SK-N-SH (cell line): ENCODE measurements around the gene ZNF462. TPM values are rescaled to one million over a fixed set of nuclear protein-coding genes. Genes with fewer than 3 reads are reported as not detected.

ENCODE experiments used
- CTCF ChIA-PET: fragments of 300-600, 350-600 bp; formaldehyde crosslinking; extraction: SDS; loops from one replicate; lab custom pipeline; 2021; lab: Yijun Ruan, JAX
- POLR2A ChIA-PET: fragments of 350-600 bp; sonication (Branson Sonifier 250); formaldehyde crosslinking; extraction: SDS; loops from one replicate; lab custom pipeline; 2020; ENCODE audit warnings: antibody characterized with exemption, inconsistent platforms; lab: Yijun Ruan, JAX
- DNase-seq: peaks from one replicate; pipeline ENCODE4 v3.0.0; 2012
- H2AFZ ChIP-seq: fragments of 200-600 bp; sonication (generic); 2 replicates; pipeline ENCODE4 v1.8.1; 2016; ENCODE audit warnings: antibody characterized with exemption, mild to moderate bottlenecking, low read depth
- H3F3A ChIP-seq: fragments of 200-600 bp; sonication (generic); replicated peaks from 2 replicates; pipeline ENCODE3; 2016; ENCODE audit warnings: antibody characterized with exemption, mild to moderate bottlenecking; ENCODE audit not compliant: insufficient read depth
- H3K27ac ChIP-seq, 2 experiments: fragments of 200-500 bp in 1 of 2; fragments of 200-600 bp in 1 of 2; sonication (Bioruptor generic) in 1 of 2; sonication (generic), shearing (Covaris generic) in 1 of 2; 2 replicates each; pipeline versions ENCODE4 v1.5.1 to v1.6.1; 2014 to 2016; ENCODE audit warnings: low read depth in 2 of 2, inconsistent platforms in 1 of 2, low read length in 1 of 2, mild to moderate bottlenecking in 1 of 2, mixed read lengths in 1 of 2
- H3K27me3 ChIP-seq: fragments of 200-600 bp; sonication (generic), shearing (Covaris generic); 2 replicates; pipeline ENCODE4 v1.6.1; 2016; ENCODE audit warnings: mixed run types; ENCODE audit not compliant: insufficient read depth
- H3K36me3 ChIP-seq, 2 experiments: fragments of 200-500 bp in 1 of 2; fragments of 200-600 bp in 1 of 2; sonication (Bioruptor generic) in 1 of 2; sonication (generic) in 1 of 2; replicated peaks in 1 of 2; 2 replicates each; pipeline versions ENCODE3 to v1.5.1; 2014 to 2016; ENCODE audit warnings: low read length in 1 of 2, mild to moderate bottlenecking in 1 of 2; ENCODE audit not compliant: insufficient read depth in 2 of 2, control insufficient read depth in 1 of 2
- H3K4me1 ChIP-seq, 2 experiments: fragments of 200-500 bp in 1 of 2; fragments of 200-600 bp in 1 of 2; sonication (Bioruptor generic) in 1 of 2; sonication (generic), shearing (Covaris generic) in 1 of 2; 2 replicates each; pipeline versions ENCODE4 v1.5.1 to v1.6.1; 2014 to 2016; ENCODE audit warnings: low read depth in 1 of 2, low read length in 1 of 2, mixed run types in 1 of 2; ENCODE audit not compliant: insufficient read depth in 2 of 2, control insufficient read depth in 1 of 2
- H3K4me2 ChIP-seq: fragments of 200-600 bp; sonication (generic), shearing (Covaris generic); 2 replicates; pipeline ENCODE4 v1.6.1; 2017; ENCODE audit warnings: mixed run types
- H3K4me3 ChIP-seq, 2 experiments: fragments of 200-500 bp in 1 of 2; fragments of 200-600 bp in 1 of 2; sonication (Bioruptor generic) in 1 of 2; sonication (generic), shearing (Covaris generic) in 1 of 2; 2 replicates each; pipeline versions ENCODE4 v1.5.1 to v1.8.1; 2014 to 2016; ENCODE audit warnings: low read depth in 2 of 2, inconsistent platforms in 1 of 2, low read length in 1 of 2, mild to moderate bottlenecking in 1 of 2, mixed read lengths in 1 of 2, moderate library complexity in 1 of 2
- H3K79me2 ChIP-seq: fragments of 200-600 bp; sonication (generic); 2 replicates; pipeline ENCODE4 v1.8.1; 2017; ENCODE audit warnings: mild to moderate bottlenecking; ENCODE audit not compliant: insufficient read depth
- H3K9ac ChIP-seq: fragments of 200-600 bp; sonication (generic); 2 replicates; pipeline ENCODE4 v1.6.1; 2017; ENCODE audit warnings: mixed run types
- H3K9me2 ChIP-seq: fragments of 200-600 bp; sonication (generic); 2 replicates; pipeline ENCODE4 v1.6.1; 2017; ENCODE audit warnings: mixed run types
- H3K9me3 ChIP-seq: fragments of 200-600 bp; sonication (generic); 2 replicates; pipeline ENCODE4 v1.6.1; 2017; ENCODE audit warnings: mixed run types, mild to moderate bottlenecking, moderate library complexity
- H4K20me1 ChIP-seq: fragments of 200-600 bp; sonication (generic); 2 replicates; pipeline ENCODE4 v1.6.1; 2017; ENCODE audit warnings: mild to moderate bottlenecking, mixed run types; ENCODE audit not compliant: insufficient read depth
- CHD2 ChIP-seq: fragments of 150-350 bp; IDR thresholded peaks from 2 replicates; pipeline ENCODE4 v1.6.1; 2018; ENCODE audit warnings: low read length; ENCODE audit not compliant: partially characterized antibody
- FOSL2 ChIP-seq: IDR thresholded peaks from 2 replicates; pipeline ENCODE4 v1.4.0; 2012; ENCODE audit warnings: low read depth, mild to moderate bottlenecking, moderate library complexity, borderline replicate concordance
- JUND ChIP-seq: IDR thresholded peaks from 2 replicates; pipeline ENCODE4 v1.4.0; 2012
- MEF2A ChIP-seq: IDR thresholded peaks from 2 replicates; pipeline ENCODE4 v1.4.0; 2012; ENCODE audit warnings: low read depth, borderline replicate concordance
- NFIC ChIP-seq: IDR thresholded peaks from 2 replicates; pipeline ENCODE4 v1.4.0; 2012; ENCODE audit warnings: borderline replicate concordance
- NRF1 ChIP-seq: IDR thresholded peaks from 2 replicates; pipeline ENCODE4 v1.6.1; 2012; ENCODE audit warnings: low read depth, mild to moderate bottlenecking, low read length
- RAD21 ChIP-seq: IDR thresholded peaks from 2 replicates; pipeline ENCODE4 v1.6.1; 2012; ENCODE audit warnings: mild to moderate bottlenecking, low read length
- RFX5 ChIP-seq: IDR thresholded peaks from 2 replicates; pipeline ENCODE4 v1.6.1; 2012; ENCODE audit warnings: mild to moderate bottlenecking, improper control_type of control experiment, low read length
- TAF1 ChIP-seq: IDR thresholded peaks from 2 replicates; pipeline ENCODE4 v1.6.1; 2012; ENCODE audit warnings: low read depth, mild to moderate bottlenecking, low read length, moderate library complexity, borderline replicate concordance
- whole genome bisulfite sequencing: methylation state at CpG from one replicate; pipeline ENCODE4 v1.1.6; 2017; ENCODE audit warnings: low lambda C conversion rate; 5-methylcytosine and 5-hydroxymethylcytosine counted together
- polyA plus RNA-seq, 3 experiments: library from polyadenylated mRNA; depleted of rRNA; stranded (reverse); fragments of >200 nt; gene quantifications; 2 replicates each; pipeline ENCODE4 v1.2.3, GENCODE V29; 2012
- TF ChIP-seq, protein P1 (sequence below): IDR thresholded peaks from 2 replicates; pipeline ENCODE4 v1.4.0; 2012; ENCODE audit warnings: low read depth, borderline replicate concordance
- TF ChIP-seq, protein P2 (sequence below): IDR thresholded peaks from 2 replicates; pipeline ENCODE4; 2012
- TF ChIP-seq, protein P3 (sequence below): IDR thresholded peaks from 2 replicates; pipeline ENCODE4 v1.4.0; 2012; ENCODE audit warnings: low read depth, borderline replicate concordance
- TF ChIP-seq, protein P4 (sequence below): IDR thresholded peaks from 2 replicates; pipeline ENCODE4 v1.4.0; 2012; ENCODE audit warnings: low read depth
- TF ChIP-seq, protein P5 (sequence below): IDR thresholded peaks from 2 replicates; pipeline ENCODE4 v1.6.1; 2012; ENCODE audit warnings: mild to moderate bottlenecking, low read depth, low read length, moderate library complexity

ZNF462 gene
- polyA plus RNA-seq, 1 of the 3 experiments (the other 2 are of a cell fraction) = 5.2 TPM

DNA sequence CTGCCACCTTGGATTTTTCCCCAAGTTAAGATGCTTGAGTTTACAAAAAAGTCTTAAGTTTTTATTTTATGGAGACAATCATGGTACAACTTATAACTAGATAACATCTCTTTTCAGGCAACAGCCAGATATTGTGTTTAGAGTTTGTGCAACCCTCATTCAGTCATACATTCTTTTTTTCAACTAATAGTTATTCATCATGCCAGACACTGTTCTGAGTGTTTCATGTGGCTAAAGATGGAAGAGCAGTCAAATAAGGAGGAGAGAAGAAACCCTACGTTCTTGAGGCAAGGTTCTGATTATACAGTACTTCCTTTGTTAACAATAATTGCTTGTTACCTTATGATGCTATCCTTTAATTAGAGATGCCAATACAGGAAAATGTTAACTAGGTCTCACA, 42.1 kb upstream of the ZNF462 start:
- Histone ChIP-seq H2AFZ (no peak overlapping the region), H3K9me2 (no peaks in the 10 kb centered on the region), H3K9me3 (no peaks in the 10 kb centered on the region), H3F3A (no peaks in the 10 kb centered on the region), H3K27me3 (no peaks in the 10 kb centered on the region), H3K79me2 (no peaks in the 10 kb centered on the region), H3K27ac (no peak overlapping the region), H4K20me1 (no peaks in the 10 kb centered on the region), H3K4me3 (no peak overlapping the region), H3K9ac (no peak overlapping the region), H3K4me1 (no peaks in the 10 kb centered on the region), H3K36me3 (no peaks in the 10 kb centered on the region), H3K4me2 (no peak overlapping the region)
- CTCF ChIA-PET = no interaction called here
- POLR2A ChIA-PET = no interaction called here
- TF ChIP-seq TAF1 = no peak
- no peak for TF ChIP-seq FOSL2
- no peak for TF ChIP-seq RFX5
- DNase-seq = no peak
- WGBS = 18% methylated on average over 1 of the region's 1 CpG

DNA sequence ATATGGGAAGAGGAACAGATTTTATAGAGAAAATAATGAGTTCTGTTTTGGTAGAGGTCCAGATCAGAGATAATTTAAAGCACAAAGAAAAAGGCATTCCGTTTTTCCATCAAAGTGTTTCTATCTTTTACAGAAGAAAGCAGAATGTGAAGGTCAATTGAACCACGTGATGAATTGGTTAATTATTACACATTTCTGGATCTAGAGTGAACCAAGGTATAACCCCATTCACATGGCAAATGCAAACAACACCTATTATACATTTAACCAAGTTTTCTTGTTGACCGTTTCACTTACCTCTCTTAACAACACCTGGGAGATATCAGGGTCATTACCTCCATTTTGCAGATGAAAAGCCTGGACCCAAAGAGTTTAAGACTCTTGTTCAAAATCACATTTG, 34.9 kb upstream of the ZNF462 start:
- no peaks in the 10 kb centered on the region for H3F3A ChIP-seq
- DNase-seq = no peak
- TF ChIP-seq MEF2A (no peak), CHD2 (no peak), NFIC (no peak), NRF1 (no peak), RAD21 (no peak), JUND (no peak)
- TF ChIP-seq, protein P1, sequence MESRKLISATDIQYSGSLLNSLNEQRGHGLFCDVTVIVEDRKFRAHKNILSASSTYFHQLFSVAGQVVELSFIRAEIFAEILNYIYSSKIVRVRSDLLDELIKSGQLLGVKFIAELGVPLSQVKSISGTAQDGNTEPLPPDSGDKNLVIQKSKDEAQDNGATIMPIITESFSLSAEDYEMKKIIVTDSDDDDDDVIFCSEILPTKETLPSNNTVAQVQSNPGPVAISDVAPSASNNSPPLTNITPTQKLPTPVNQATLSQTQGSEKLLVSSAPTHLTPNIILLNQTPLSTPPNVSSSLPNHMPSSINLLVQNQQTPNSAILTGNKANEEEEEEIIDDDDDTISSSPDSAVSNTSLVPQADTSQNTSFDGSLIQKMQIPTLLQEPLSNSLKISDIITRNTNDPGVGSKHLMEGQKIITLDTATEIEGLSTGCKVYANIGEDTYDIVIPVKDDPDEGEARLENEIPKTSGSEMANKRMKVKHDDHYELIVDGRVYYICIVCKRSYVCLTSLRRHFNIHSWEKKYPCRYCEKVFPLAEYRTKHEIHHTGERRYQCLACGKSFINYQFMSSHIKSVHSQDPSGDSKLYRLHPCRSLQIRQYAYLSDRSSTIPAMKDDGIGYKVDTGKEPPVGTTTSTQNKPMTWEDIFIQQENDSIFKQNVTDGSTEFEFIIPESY = no peak
- TF ChIP-seq, protein P2, sequence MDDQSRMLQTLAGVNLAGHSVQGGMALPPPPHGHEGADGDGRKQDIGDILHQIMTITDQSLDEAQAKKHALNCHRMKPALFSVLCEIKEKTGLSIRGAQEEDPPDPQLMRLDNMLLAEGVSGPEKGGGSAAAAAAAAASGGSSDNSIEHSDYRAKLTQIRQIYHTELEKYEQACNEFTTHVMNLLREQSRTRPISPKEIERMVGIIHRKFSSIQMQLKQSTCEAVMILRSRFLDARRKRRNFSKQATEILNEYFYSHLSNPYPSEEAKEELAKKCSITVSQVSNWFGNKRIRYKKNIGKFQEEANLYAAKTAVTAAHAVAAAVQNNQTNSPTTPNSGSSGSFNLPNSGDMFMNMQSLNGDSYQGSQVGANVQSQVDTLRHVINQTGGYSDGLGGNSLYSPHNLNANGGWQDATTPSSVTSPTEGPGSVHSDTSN = no peak
- TF ChIP-seq, protein P3, sequence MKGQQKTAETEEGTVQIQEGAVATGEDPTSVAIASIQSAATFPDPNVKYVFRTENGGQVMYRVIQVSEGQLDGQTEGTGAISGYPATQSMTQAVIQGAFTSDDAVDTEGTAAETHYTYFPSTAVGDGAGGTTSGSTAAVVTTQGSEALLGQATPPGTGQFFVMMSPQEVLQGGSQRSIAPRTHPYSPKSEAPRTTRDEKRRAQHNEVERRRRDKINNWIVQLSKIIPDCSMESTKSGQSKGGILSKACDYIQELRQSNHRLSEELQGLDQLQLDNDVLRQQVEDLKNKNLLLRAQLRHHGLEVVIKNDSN = no peak
- TF ChIP-seq, protein P4, sequence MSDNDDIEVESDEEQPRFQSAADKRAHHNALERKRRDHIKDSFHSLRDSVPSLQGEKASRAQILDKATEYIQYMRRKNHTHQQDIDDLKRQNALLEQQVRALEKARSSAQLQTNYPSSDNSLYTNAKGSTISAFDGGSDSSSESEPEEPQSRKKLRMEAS = no peak
- TF ChIP-seq, protein P5, sequence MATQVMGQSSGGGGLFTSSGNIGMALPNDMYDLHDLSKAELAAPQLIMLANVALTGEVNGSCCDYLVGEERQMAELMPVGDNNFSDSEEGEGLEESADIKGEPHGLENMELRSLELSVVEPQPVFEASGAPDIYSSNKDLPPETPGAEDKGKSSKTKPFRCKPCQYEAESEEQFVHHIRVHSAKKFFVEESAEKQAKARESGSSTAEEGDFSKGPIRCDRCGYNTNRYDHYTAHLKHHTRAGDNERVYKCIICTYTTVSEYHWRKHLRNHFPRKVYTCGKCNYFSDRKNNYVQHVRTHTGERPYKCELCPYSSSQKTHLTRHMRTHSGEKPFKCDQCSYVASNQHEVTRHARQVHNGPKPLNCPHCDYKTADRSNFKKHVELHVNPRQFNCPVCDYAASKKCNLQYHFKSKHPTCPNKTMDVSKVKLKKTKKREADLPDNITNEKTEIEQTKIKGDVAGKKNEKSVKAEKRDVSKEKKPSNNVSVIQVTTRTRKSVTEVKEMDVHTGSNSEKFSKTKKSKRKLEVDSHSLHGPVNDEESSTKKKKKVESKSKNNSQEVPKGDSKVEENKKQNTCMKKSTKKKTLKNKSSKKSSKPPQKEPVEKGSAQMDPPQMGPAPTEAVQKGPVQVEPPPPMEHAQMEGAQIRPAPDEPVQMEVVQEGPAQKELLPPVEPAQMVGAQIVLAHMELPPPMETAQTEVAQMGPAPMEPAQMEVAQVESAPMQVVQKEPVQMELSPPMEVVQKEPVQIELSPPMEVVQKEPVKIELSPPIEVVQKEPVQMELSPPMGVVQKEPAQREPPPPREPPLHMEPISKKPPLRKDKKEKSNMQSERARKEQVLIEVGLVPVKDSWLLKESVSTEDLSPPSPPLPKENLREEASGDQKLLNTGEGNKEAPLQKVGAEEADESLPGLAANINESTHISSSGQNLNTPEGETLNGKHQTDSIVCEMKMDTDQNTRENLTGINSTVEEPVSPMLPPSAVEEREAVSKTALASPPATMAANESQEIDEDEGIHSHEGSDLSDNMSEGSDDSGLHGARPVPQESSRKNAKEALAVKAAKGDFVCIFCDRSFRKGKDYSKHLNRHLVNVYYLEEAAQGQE = no peak
- 42% methylated on average over 3 of the region's 3 CpGs for WGBS
- H2AFZ ChIP-seq = no peak overlapping the region
- no peak overlapping the region for H3K4me3 ChIP-seq
- H3K36me3 ChIP-seq = no peaks in the 10 kb centered on the region
- H3K27me3 ChIP-seq = no peaks in the 10 kb centered on the region
- no peak overlapping the region for H3K9ac ChIP-seq
- H4K20me1 ChIP-seq = no peaks in the 10 kb centered on the region
- H3K4me2 ChIP-seq = no peak overlapping the region
- no peaks in the 10 kb centered on the region for H3K79me2 ChIP-seq
- no peak overlapping the region for H3K27ac ChIP-seq
- no peaks in the 10 kb centered on the region for H3K9me3 ChIP-seq
- POLR2A ChIA-PET = no interaction called here
- no peaks in the 10 kb centered on the region for H3K9me2 ChIP-seq
- H3K4me1 ChIP-seq = no peaks in the 10 kb centered on the region
- CTCF ChIA-PET = no interaction called here
